DND-41 (cell line): ENCODE results near the gene AGMO.
A peak's percentile ranks its signal among the peaks of the same experiment; 100 is the strongest.
"Not testable (repeated sequence)": the region's sequence is repeated elsewhere in the genome, so short reads cannot be mapped to it uniquely, and the experiment has no call there.

ENCODE experiments used
- ATAC-seq: fragments of 200-7000 bp; cut with Tn5 transposase; 3 replicates; pipeline ENCODE4 v1.9.1; 2021; ENCODE audit warnings: low read depth; ENCODE audit not compliant: insufficient read depth
- DNase-seq: peaks from one replicate; pipeline ENCODE4 v3.0.0-alpha.2; 2020
- H2AFZ ChIP-seq: 2 replicates; pipeline ENCODE4 v1.6.0; 2012; ENCODE audit warnings: low read depth, low read length
- H3K27ac ChIP-seq: 2 replicates; pipeline ENCODE4 v1.5.1; 2012; ENCODE audit warnings: low read length, inconsistent platforms
- H3K27me3 ChIP-seq: fragments of 200-600 bp; sonication (generic); 2 replicates; pipeline ENCODE4 v1.6.0; 2012; ENCODE audit warnings: low read length, mild to moderate bottlenecking, inconsistent platforms; ENCODE audit not compliant: insufficient read depth, poor library complexity
- H3K36me3 ChIP-seq: 2 replicates; pipeline ENCODE4 v1.5.1; 2012; ENCODE audit warnings: low read length, inconsistent platforms; ENCODE audit not compliant: insufficient read depth
- H3K4me1 ChIP-seq: 2 replicates; pipeline ENCODE4 v1.5.1; 2012; ENCODE audit warnings: mild to moderate bottlenecking, low read length; ENCODE audit not compliant: insufficient read depth
- H3K4me2 ChIP-seq: 2 replicates; pipeline ENCODE4 v1.6.0; 2012; ENCODE audit warnings: mild to moderate bottlenecking, moderate library complexity, low read length, inconsistent platforms; ENCODE audit not compliant: insufficient read depth
- H3K4me3 ChIP-seq, 2 experiments: fragments of 200-600 bp in 1 of 2; shearing (Covaris generic) in 1 of 2; 2 replicates each; pipeline ENCODE4 v1.5.1; 2012 to 2016; ENCODE audit warnings: inconsistent platforms in 2 of 2, low read length in 2 of 2, mild to moderate bottlenecking in 2 of 2, low read depth in 1 of 2, moderate library complexity in 1 of 2
- H3K79me2 ChIP-seq: 2 replicates; pipeline ENCODE4 v1.6.0; 2012; ENCODE audit warnings: low read length, inconsistent platforms; ENCODE audit not compliant: insufficient read depth
- H3K9ac ChIP-seq: 2 replicates; pipeline ENCODE4 v1.6.0; 2012; ENCODE audit warnings: low read depth, mild to moderate bottlenecking, inconsistent platforms, low read length, moderate library complexity
- H3K9me3 ChIP-seq: 2 replicates; pipeline ENCODE4 v1.5.1; 2012; ENCODE audit warnings: low read length, moderate library complexity, mild to moderate bottlenecking, inconsistent platforms; ENCODE audit not compliant: insufficient read depth, severe bottlenecking
- H4K20me1 ChIP-seq: 2 replicates; pipeline ENCODE4 v1.6.0; 2012; ENCODE audit warnings: low read length; ENCODE audit not compliant: insufficient read depth
- EZH2 ChIP-seq: IDR thresholded peaks from 3 replicates; pipeline ENCODE4 v1.6.1; 2012; ENCODE audit warnings: borderline replicate concordance, low read depth, mild to moderate bottlenecking, moderate library complexity, low read length, inconsistent platforms; ENCODE audit not compliant: severe bottlenecking
- TF ChIP-seq, protein P1 (sequence below): IDR thresholded peaks from 2 replicates; pipeline ENCODE4 v1.5.1; 2012; ENCODE audit warnings: borderline replicate concordance, low read length, moderate library complexity, mild to moderate bottlenecking; ENCODE audit not compliant: poor library complexity, severe bottlenecking; ENCODE audit errors: extremely low read depth

Gene AGMO

DNA sequence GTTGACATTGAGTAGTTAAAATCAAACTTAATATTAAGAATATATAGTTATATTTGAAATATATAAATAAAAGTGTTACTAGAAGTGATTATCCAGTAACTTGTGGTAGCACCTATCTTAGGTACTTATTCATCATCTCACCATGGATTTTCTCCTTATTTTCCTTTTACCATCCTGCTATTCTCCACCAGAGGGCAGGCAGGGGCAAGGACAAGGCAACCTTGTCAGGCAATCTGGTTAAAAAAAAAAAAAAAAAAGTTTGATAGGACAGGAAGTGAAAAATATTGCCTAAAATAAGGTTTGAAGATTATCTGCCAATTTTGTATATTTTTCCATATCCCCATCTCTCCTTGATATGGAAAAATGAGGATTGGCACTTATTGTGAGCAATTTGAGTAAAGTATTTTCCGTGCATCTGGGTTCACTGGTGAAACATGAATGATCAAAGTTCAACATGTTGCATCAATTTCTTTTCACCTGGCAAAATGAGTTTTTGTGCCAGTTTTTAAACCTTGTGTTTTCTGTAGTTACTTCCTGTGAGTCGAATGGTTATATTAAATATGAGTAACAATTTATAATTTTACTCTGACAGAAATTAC, 256.7 kb downstream of the AGMO start:
- no peak overlapping the region for H3K9ac ChIP-seq
- H3K4me3 ChIP-seq: no peak overlapping the region
- H3K36me3 ChIP-seq: no peaks in the 10 kb centered on the region
- no peak overlapping the region for H2AFZ ChIP-seq
- no peaks in the 10 kb centered on the region for H3K79me2 ChIP-seq
- TF ChIP-seq, protein P1, sequence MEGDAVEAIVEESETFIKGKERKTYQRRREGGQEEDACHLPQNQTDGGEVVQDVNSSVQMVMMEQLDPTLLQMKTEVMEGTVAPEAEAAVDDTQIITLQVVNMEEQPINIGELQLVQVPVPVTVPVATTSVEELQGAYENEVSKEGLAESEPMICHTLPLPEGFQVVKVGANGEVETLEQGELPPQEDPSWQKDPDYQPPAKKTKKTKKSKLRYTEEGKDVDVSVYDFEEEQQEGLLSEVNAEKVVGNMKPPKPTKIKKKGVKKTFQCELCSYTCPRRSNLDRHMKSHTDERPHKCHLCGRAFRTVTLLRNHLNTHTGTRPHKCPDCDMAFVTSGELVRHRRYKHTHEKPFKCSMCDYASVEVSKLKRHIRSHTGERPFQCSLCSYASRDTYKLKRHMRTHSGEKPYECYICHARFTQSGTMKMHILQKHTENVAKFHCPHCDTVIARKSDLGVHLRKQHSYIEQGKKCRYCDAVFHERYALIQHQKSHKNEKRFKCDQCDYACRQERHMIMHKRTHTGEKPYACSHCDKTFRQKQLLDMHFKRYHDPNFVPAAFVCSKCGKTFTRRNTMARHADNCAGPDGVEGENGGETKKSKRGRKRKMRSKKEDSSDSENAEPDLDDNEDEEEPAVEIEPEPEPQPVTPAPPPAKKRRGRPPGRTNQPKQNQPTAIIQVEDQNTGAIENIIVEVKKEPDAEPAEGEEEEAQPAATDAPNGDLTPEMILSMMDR: peak; percentile 61
- no peak for TF ChIP-seq EZH2
- H3K4me2 ChIP-seq: no peak overlapping the region
- no peak overlapping the region for H3K27ac ChIP-seq
- H4K20me1 ChIP-seq: no peaks in the 10 kb centered on the region
- DNase-seq (peak; percentile 31), ATAC-seq (no peak)
- H3K27me3 ChIP-seq: no peaks in the 10 kb centered on the region
- H3K4me1 ChIP-seq: no peaks in the 10 kb centered on the region
- no peaks in the 10 kb centered on the region for H3K9me3 ChIP-seq

DNA sequence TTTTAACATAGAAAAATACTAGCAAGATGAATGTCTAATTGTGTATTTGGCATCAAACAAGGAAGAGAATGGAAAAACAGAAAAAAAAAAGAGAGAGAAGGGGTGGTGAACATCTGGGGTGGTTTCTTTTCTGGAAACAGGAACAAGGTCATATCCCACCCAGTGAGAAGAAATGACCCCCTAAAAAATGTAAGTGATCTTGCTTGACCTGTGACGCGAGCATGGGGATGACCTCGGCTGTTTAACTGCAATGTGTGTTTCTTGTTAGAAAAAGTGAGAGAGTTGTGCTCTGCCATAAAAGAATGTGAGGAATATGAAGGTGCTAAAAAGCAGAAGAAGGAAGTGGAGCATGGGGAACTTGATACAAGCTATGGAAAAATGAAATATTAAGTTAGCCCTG, 258.5 kb downstream of the AGMO start:
- no peak overlapping the region for H3K4me2 ChIP-seq
- H3K9ac ChIP-seq: no peak overlapping the region
- DNase-seq (no peak), ATAC-seq (no peak)
- no peak overlapping the region for H2AFZ ChIP-seq
- TF ChIP-seq EZH2: no peak
- TF ChIP-seq, protein P1: no peak
- no peak overlapping the region for H3K27ac ChIP-seq
- H3K79me2 ChIP-seq: no peaks in the 10 kb centered on the region
- H3K36me3 ChIP-seq: no peaks in the 10 kb centered on the region
- H4K20me1 ChIP-seq: no peaks in the 10 kb centered on the region
- H3K27me3 ChIP-seq: no peaks in the 10 kb centered on the region
- no peaks in the 10 kb centered on the region for H3K4me1 ChIP-seq
- no peak overlapping the region for H3K4me3 ChIP-seq
- no peaks in the 10 kb centered on the region for H3K9me3 ChIP-seq

DNA sequence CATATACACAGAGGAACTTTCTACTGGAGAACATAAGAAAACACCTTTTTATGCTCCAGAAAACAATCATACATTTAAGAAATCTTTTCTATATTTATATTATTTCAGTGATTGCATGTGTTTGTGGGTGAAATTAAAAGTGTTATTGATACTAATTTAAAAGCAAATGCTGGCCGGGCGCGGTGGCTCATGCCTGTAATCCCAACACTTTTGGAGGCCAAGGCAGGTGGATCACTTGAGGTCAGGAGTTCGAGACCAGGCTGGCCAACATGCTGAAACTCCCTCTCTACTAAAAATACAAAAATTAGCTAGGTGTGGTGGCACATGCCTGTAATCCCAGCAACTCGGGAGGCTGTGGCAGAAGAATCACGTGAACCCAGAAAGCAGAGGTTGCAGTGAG, 260.8 kb downstream of the AGMO start:
- H3K27ac ChIP-seq, H3K4me1 ChIP-seq, H2AFZ ChIP-seq, H3K27me3 ChIP-seq, H4K20me1 ChIP-seq, H3K79me2 ChIP-seq, H3K9ac ChIP-seq, ATAC-seq, H3K36me3 ChIP-seq, DNase-seq, H3K4me3 ChIP-seq, H3K4me2 ChIP-seq, H3K9me3 ChIP-seq: not testable (repeated sequence)

DNA sequence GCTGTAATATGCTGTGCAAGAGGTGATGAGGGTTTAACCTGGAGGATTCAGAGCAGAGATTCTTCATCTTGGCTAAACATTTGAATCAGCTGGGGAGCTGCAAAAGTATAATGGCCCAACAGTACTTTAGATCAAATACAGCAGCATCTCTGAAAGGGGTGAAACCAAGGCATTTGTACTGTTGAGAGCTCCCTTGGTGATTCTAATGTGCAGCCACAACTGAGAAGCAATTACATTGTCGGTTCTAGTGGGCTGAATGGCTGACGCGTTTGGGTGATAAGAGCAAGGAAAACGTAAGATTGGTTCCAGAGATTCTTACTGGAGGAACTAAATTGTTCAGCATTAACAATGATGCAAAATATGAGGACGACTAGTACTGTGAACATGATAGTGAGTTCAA, 269.7 kb downstream of the AGMO start:
- DNase-seq (no peak), ATAC-seq (no peak)
- no peaks in the 10 kb centered on the region for H3K79me2 ChIP-seq
- TF ChIP-seq EZH2: no peak
- TF ChIP-seq, protein P1: no peak
- H3K27me3 ChIP-seq: no peaks in the 10 kb centered on the region
- H3K4me3 ChIP-seq: no peak overlapping the region
- no peaks in the 10 kb centered on the region for H3K9me3 ChIP-seq
- no peak overlapping the region for H3K9ac ChIP-seq
- H3K36me3 ChIP-seq: no peaks in the 10 kb centered on the region
- no peaks in the 10 kb centered on the region for H3K4me1 ChIP-seq
- no peak overlapping the region for H3K4me2 ChIP-seq
- H2AFZ ChIP-seq: no peak overlapping the region
- H3K27ac ChIP-seq: no peak overlapping the region
- H4K20me1 ChIP-seq: no peaks in the 10 kb centered on the region
